ENCODE measurements around the gene TMCC3. TPM values are rescaled to one million over a fixed set of nuclear protein-coding genes. Genes with fewer than 3 reads are reported as not detected.
"Not testable (repeated sequence)": the region's sequence is repeated elsewhere in the genome, so short reads cannot be mapped to it uniquely, and the experiment has no call there.

TMCC3 gene
- total and polyA plus RNA-seq, 2 experiments from 2014 or later = 0.11 to 0.46 TPM

GRCh38 chr12:94694732-94695131 lies 44.4 kb upstream of the TMCC3 start:
- no peak for TF ChIP-seq EZH2 (IDR thresholded peaks at IDR 0.05; ENCODE audit: insufficient read depth, poor library complexity, severe bottlenecking)
- in situ Hi-C loops (cut with MboI) = no loop called here
- no peaks in the 10 kb centered on the region for H3K36me3 ChIP-seq (ENCODE audit: low read depth)

GRCh38 chr12:94692826-94693225 lies 42.5 kb upstream of the TMCC3 start:
- H3F3A ChIP-seq (ENCODE audit: insufficient read depth) = 0 out of 2 replicates have a peak, but pooled peaks cover 16% of the 10 kb centered on the region
- H4K20me1 ChIP-seq (ENCODE audit: insufficient read depth); H3K4me3 ChIP-seq; H2AFZ ChIP-seq; H3K27ac ChIP-seq; H3K9ac ChIP-seq; H3K4me2 ChIP-seq (ENCODE audit: unreplicated experiment); H3K79me2 ChIP-seq (ENCODE audit: insufficient read depth); H3K9me2 ChIP-seq (ENCODE audit: insufficient read depth); DNase-seq; H3K27me3 ChIP-seq (replicated peaks; ENCODE audit: insufficient read depth); in situ Hi-C loops (cut with MboI); H3K36me3 ChIP-seq (ENCODE audit: low read depth); H3K9me3 ChIP-seq (ENCODE audit: low read depth): not testable (repeated sequence)
- peaks cover 18% of the 10 kb centered on the region for H3K4me1 ChIP-seq (ENCODE audit: insufficient read depth)
- 75 to 87% methylated on average over 7 of the region's 7 CpGs for whole genome bisulfite sequencing, 2 experiments (ENCODE audit: low coverage in 1 of 2, low lambda C conversion rate in 2 of 2, missing lambda C conversion rate in 2 of 2)

More at GRCh38 chr12:94694732-94695131, 44.4 kb upstream of the TMCC3 start:
- H3K4me1 ChIP-seq (ENCODE audit: insufficient read depth) = peaks cover 12% of the 10 kb centered on the region
- no peaks in the 10 kb centered on the region for H3K9me3 ChIP-seq (ENCODE audit: low read depth)
- no peaks in the 10 kb centered on the region for H3K9me2 ChIP-seq (ENCODE audit: insufficient read depth)
- H3K9ac ChIP-seq = no peak overlapping the region
- no peak overlapping the region for H3K4me2 ChIP-seq (ENCODE audit: unreplicated experiment)
- WGBS, 2 experiments (ENCODE audit: low coverage in 1 of 2, low lambda C conversion rate in 2 of 2, missing lambda C conversion rate in 2 of 2) = 84 to 85% methylated on average over 11 of the region's 11 CpGs
- no peak overlapping the region for H3K27ac ChIP-seq
- no peaks in the 10 kb centered on the region for H3K79me2 ChIP-seq (ENCODE audit: insufficient read depth)
- H3K27me3 ChIP-seq (replicated peaks; ENCODE audit: insufficient read depth) = 0 out of 2 replicates have a peak, but pooled peaks cover 5% of the 10 kb centered on the region
- no peak overlapping the region for H3K4me3 ChIP-seq
- 0 out of 2 replicates have a peak, but pooled peaks cover 8% of the 10 kb centered on the region for H3F3A ChIP-seq (ENCODE audit: insufficient read depth)
- DNase-seq = no peak
- no peak overlapping the region for H2AFZ ChIP-seq
- H4K20me1 ChIP-seq (ENCODE audit: insufficient read depth) = no peaks in the 10 kb centered on the region

- Histone ChIP-seq H3F3A (ENCODE audit: insufficient read depth) (0 out of 2 replicates have a peak, but pooled peaks cover 16% of the 10 kb centered on the region), H3K36me3 (ENCODE audit: low read depth) (no peaks in the 10 kb centered on the region), H3K4me1 (ENCODE audit: insufficient read depth) (peaks cover 18% of the 10 kb centered on the region), H3K9me3 (ENCODE audit: low read depth) (no peaks in the 10 kb centered on the region), H3K9ac (peak overlapping the region; percentile 59), H3K9me2 (ENCODE audit: insufficient read depth) (no peaks in the 10 kb centered on the region), H2AFZ (peak overlapping the region; percentile 72), H4K20me1 (ENCODE audit: insufficient read depth) (no peaks in the 10 kb centered on the region), H3K79me2 (ENCODE audit: insufficient read depth) (no peaks in the 10 kb centered on the region), H3K27me3 (replicated peaks; ENCODE audit: insufficient read depth) (0 out of 2 replicates have a peak, but pooled peaks cover 5% of the 10 kb centered on the region), H3K4me3 (peak overlapping the region; percentile 53), H3K27ac (no peak overlapping the region), H3K4me2 (ENCODE audit: unreplicated experiment) (peak overlapping the region; percentile 85)
- WGBS, 2 experiments (ENCODE audit: low coverage in 1 of 2, low lambda C conversion rate in 2 of 2, missing lambda C conversion rate in 2 of 2) = 16 to 17% methylated on average over 5 of the region's 5 CpGs
- TF ChIP-seq EZH2 (IDR thresholded peaks at IDR 0.05; ENCODE audit: insufficient read depth, poor library complexity, severe bottlenecking) (no peak), EZH2phosphoT487 (IDR thresholded peaks at IDR 0.05; ENCODE audit: insufficient read depth, low read depth) (no peak)
- peak; percentile 51 for DNase-seq
- in situ Hi-C loops (cut with MboI) = no loop called here
Measured at GRCh38 chr12:94690198-94690771, 39.9 kb upstream of the TMCC3 start.

- H3K9ac ChIP-seq = peak overlapping the region; percentile 59
- DNase-seq = peak; percentile 56
- H4K20me1 ChIP-seq (ENCODE audit: insufficient read depth) = no peaks in the 10 kb centered on the region
- H3K4me2 ChIP-seq (ENCODE audit: unreplicated experiment) = peak overlapping the region; percentile 85
- no peaks in the 10 kb centered on the region for H3K36me3 ChIP-seq (ENCODE audit: low read depth)
- 0 out of 2 replicates have a peak, but pooled peaks cover 16% of the 10 kb centered on the region for H3F3A ChIP-seq (ENCODE audit: insufficient read depth)
- no peaks in the 10 kb centered on the region for H3K9me2 ChIP-seq (ENCODE audit: insufficient read depth)
- H3K4me3 ChIP-seq = peak overlapping the region; percentile 53
- H3K27ac ChIP-seq = peak overlapping the region; percentile 30
- peak overlapping the region; percentile 72 for H2AFZ ChIP-seq
- 0 out of 2 replicates have a peak, but pooled peaks cover 5% of the 10 kb centered on the region for H3K27me3 ChIP-seq (replicated peaks; ENCODE audit: insufficient read depth)
- H3K9me3 ChIP-seq (ENCODE audit: low read depth) = no peaks in the 10 kb centered on the region
- in situ Hi-C loops (cut with MboI) = no loop called here
- H3K79me2 ChIP-seq (ENCODE audit: insufficient read depth) = no peaks in the 10 kb centered on the region
- 5 to 10% methylated on average over 9 of the region's 9 CpGs for WGBS, 2 experiments (ENCODE audit: low coverage in 1 of 2, low lambda C conversion rate in 2 of 2, missing lambda C conversion rate in 2 of 2)
- TF ChIP-seq EZH2phosphoT487 (IDR thresholded peaks at IDR 0.05; ENCODE audit: insufficient read depth, low read depth) (no peak), EZH2 (IDR thresholded peaks at IDR 0.05; ENCODE audit: insufficient read depth, poor library complexity, severe bottlenecking) (no peak)
- peaks cover 18% of the 10 kb centered on the region for H3K4me1 ChIP-seq (ENCODE audit: insufficient read depth)
Measured at GRCh38 chr12:94689646-94690036, 39.3 kb upstream of the TMCC3 start.
